ENCODE measurements around the gene MYMX.

DNA sequence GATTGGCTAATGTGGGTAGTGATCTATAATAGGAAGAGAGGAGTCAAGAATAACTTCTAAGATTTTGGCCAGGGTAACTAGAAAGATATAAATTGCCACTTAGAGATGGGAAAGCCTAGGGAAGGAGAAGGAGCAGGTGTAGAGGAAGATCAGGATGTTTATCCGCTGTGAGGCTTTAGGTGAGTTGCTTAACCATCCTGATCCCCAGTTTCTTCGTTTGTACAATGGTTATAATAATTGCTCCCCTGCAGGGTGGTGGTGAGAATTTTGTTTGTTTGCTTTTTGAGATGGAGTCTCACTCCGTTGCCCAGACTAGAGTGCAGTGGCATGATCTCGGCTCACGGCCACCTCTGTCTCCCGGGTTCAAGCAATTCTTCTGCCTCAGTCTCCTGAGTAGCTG, 2.4 kb upstream of the MYMX start:
- TF ChIP-seq ZNF155 (tag by site-specific recombination; IDR thresholded peaks at IDR 0.05) (no peak), ZNF19 (tag by site-specific recombination; IDR thresholded peaks at IDR 0.05; ENCODE audit: low read depth) (no peak), SETDB1 (IDR thresholded peaks at IDR 0.05; ENCODE audit: insufficient read length, low read length) (no peak)
- TF ChIP-seq, protein P1, sequence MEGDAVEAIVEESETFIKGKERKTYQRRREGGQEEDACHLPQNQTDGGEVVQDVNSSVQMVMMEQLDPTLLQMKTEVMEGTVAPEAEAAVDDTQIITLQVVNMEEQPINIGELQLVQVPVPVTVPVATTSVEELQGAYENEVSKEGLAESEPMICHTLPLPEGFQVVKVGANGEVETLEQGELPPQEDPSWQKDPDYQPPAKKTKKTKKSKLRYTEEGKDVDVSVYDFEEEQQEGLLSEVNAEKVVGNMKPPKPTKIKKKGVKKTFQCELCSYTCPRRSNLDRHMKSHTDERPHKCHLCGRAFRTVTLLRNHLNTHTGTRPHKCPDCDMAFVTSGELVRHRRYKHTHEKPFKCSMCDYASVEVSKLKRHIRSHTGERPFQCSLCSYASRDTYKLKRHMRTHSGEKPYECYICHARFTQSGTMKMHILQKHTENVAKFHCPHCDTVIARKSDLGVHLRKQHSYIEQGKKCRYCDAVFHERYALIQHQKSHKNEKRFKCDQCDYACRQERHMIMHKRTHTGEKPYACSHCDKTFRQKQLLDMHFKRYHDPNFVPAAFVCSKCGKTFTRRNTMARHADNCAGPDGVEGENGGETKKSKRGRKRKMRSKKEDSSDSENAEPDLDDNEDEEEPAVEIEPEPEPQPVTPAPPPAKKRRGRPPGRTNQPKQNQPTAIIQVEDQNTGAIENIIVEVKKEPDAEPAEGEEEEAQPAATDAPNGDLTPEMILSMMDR (tag by site-specific recombination; IDR thresholded peaks at IDR 0.05), result no peak
- TF ChIP-seq, protein P2, sequence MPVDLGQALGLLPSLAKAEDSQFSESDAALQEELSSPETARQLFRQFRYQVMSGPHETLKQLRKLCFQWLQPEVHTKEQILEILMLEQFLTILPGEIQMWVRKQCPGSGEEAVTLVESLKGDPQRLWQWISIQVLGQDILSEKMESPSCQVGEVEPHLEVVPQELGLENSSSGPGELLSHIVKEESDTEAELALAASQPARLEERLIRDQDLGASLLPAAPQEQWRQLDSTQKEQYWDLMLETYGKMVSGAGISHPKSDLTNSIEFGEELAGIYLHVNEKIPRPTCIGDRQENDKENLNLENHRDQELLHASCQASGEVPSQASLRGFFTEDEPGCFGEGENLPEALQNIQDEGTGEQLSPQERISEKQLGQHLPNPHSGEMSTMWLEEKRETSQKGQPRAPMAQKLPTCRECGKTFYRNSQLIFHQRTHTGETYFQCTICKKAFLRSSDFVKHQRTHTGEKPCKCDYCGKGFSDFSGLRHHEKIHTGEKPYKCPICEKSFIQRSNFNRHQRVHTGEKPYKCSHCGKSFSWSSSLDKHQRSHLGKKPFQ (tag by site-specific recombination; IDR thresholded peaks at IDR 0.05), result no peak
- TF ChIP-seq, protein P3, sequence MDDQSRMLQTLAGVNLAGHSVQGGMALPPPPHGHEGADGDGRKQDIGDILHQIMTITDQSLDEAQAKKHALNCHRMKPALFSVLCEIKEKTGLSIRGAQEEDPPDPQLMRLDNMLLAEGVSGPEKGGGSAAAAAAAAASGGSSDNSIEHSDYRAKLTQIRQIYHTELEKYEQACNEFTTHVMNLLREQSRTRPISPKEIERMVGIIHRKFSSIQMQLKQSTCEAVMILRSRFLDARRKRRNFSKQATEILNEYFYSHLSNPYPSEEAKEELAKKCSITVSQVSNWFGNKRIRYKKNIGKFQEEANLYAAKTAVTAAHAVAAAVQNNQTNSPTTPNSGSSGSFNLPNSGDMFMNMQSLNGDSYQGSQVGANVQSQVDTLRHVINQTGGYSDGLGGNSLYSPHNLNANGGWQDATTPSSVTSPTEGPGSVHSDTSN (CRISPR knock-in tag; IDR thresholded peaks at IDR 0.05), result no peak
- TF ChIP-seq, protein P4, sequence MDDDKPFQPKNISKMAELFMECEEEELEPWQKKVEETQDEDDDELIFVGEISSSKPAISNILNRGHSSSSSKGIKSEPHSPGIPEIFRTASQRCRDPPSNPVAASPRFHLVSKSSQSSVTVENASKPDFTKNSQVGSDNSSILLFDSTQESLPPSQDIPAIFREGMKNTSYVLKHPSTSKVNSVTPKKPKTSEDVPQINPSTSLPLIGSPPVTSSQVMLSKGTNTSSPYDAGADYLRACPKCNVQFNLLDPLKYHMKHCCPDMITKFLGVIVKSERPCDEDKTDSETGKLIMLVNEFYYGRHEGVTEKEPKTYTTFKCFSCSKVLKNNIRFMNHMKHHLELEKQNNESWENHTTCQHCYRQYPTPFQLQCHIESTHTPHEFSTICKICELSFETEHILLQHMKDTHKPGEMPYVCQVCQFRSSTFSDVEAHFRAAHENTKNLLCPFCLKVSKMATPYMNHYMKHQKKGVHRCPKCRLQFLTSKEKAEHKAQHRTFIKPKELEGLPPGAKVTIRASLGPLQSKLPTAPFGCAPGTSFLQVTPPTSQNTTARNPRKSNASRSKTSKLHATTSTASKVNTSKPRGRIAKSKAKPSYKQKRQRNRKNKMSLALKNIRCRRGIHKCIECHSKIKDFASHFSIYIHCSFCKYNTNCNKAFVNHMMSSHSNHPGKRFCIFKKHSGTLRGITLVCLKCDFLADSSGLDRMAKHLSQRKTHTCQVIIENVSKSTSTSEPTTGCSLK (tag by site-specific recombination; IDR thresholded peaks at IDR 0.05), result no peak
- TF ChIP-seq, protein P5, sequence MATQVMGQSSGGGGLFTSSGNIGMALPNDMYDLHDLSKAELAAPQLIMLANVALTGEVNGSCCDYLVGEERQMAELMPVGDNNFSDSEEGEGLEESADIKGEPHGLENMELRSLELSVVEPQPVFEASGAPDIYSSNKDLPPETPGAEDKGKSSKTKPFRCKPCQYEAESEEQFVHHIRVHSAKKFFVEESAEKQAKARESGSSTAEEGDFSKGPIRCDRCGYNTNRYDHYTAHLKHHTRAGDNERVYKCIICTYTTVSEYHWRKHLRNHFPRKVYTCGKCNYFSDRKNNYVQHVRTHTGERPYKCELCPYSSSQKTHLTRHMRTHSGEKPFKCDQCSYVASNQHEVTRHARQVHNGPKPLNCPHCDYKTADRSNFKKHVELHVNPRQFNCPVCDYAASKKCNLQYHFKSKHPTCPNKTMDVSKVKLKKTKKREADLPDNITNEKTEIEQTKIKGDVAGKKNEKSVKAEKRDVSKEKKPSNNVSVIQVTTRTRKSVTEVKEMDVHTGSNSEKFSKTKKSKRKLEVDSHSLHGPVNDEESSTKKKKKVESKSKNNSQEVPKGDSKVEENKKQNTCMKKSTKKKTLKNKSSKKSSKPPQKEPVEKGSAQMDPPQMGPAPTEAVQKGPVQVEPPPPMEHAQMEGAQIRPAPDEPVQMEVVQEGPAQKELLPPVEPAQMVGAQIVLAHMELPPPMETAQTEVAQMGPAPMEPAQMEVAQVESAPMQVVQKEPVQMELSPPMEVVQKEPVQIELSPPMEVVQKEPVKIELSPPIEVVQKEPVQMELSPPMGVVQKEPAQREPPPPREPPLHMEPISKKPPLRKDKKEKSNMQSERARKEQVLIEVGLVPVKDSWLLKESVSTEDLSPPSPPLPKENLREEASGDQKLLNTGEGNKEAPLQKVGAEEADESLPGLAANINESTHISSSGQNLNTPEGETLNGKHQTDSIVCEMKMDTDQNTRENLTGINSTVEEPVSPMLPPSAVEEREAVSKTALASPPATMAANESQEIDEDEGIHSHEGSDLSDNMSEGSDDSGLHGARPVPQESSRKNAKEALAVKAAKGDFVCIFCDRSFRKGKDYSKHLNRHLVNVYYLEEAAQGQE (tag by site-specific recombination; IDR thresholded peaks at IDR 0.05), result no peak

Data from HEK293 (cell line).